DMS153 (cell line): ENCODE data around the gene TMPRSS6.

ENCODE experiments used
- DNase-seq: peaks from one replicate; lab custom pipeline; 2025; lab: John Stamatoyannopoulos, UW

The TMPRSS6 gene

GRCh38 chr22:37065961-37066360, 43.6 kb downstream of the TMPRSS6 start:
- no peak for DNase-seq

DNA sequence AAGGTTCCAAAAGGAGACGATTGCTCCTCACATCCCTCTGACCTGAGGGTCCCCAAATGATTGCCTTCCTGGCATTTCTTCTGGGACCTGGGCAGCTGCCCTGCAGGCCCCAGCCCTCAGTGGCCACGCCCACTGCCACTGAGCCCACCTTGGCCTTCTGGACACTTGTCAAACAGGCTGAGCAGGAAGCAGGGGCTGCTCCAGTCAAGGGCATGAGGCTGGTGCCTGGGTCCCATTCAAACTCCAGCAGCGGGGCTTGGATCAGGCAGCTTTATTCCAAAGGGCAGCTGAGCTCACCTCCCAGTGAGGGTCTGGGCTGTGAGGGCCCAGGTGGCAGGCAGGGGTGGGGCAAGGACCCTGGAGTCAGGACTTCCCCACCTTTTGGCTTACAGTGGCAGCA, 44.3 kb downstream of the TMPRSS6 start:
- DNase-seq, result no peak

- no peak for DNase-seq
Observed at GRCh38 chr22:37064553-37064952, 45.0 kb downstream of the TMPRSS6 start.

- DNase-seq, result peak; percentile 69
Observed at GRCh38 chr22:37063431-37064420, 45.8 kb downstream of the TMPRSS6 start.

GRCh38 chr22:37062702-37063381, 46.7 kb downstream of the TMPRSS6 start:
- DNase-seq, result no peak

DNA sequence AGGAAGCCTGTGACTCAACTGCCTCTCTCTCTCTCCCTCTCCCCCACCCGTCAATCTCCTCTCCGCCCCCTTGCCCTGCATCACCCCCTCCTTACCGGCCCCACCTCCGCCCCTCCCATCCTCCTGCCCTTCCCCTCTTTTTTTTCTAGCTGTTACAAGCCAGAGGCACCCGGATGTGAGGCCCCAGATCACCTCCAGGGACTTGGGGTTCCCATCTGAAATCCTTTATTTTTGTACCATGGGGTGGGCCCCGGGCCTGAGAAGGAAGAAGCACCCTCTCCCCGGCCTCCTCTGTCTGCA, 47.2 kb downstream of the TMPRSS6 start:
- DNase-seq, result no peak

GRCh38 chr22:37061611-37062375, 47.7 kb downstream of the TMPRSS6 start:
- no peak for DNase-seq

- DNase-seq, result no peak
Observed at GRCh38 chr22:37060801-37061610, 48.5 kb downstream of the TMPRSS6 start.

- no peak for DNase-seq
Observed at GRCh38 chr22:37059876-37060449, 49.5 kb downstream of the TMPRSS6 start.

DNA sequence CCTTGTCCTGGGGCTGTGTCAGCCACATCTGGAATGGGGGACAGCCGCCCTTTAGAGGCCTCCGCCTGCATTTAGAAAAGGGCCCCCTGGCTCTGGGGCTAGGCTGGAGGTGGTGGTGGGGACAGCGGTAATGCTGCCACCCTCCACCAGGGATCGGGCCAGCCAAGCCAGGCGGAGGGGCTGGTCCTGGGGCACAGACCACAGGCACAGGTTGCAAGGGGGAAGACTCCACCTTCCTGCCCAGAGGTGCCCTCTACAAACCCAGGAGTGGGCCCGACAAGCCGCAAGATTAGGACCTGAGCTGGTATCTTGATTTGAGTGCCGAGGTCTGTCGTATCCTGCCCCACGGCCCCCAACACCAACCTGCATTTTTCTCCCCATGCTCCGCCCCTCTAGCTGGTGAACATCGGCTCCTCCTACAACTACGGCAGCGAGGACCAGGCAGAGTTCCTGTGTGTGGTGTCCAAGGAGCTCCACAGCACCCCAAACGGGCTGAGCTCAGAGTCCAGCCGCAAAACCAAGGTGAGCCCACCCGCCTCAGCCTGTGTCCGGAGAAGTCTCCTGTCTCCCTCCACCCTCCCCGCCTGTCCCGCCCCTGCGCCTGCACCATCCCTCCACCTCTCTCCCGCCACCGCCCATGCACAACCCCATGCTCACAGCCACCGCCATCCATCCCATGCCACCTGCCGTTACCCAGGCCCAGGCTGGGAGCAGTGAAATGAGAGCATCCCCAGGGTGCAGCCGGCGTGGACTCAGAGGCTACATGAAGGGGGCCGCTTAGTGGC, 50.4 kb downstream of the TMPRSS6 start:
- no peak for DNase-seq

DNA sequence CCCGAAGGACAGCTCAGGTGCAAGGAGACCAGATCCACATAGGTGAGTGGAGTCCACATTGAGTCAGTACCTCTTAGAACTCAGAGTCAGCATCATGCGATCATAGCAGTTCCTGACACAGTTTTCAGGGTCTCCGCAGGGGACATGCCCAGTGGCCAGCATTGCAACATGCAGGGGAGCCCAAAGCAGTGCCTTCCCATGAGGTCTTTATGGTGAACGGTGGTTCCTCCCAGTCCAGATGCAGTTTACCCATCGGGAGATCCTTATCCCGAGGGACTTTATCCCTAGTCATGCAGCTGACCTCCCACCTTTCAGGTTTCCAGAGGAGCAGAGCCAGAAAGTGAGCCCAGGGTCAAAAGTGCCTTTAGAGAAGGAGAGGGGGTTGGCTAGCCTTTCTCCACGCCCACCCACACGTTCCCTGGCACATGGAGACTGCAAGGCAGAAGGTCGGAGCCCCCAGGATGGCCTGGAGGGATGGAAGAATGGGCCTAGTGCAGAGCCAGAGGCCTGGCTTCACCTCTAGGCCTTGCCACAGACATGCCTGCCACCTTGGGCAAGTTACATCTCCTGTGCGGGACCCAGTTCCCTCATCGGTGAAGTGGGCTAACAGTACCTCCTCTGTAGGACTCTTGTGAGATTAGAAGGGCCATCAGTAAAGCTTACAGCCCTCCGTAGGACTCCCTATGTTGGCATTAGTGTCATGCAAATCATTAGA, 51.6 kb downstream of the TMPRSS6 start:
- DNase-seq, result no peak

DNA sequence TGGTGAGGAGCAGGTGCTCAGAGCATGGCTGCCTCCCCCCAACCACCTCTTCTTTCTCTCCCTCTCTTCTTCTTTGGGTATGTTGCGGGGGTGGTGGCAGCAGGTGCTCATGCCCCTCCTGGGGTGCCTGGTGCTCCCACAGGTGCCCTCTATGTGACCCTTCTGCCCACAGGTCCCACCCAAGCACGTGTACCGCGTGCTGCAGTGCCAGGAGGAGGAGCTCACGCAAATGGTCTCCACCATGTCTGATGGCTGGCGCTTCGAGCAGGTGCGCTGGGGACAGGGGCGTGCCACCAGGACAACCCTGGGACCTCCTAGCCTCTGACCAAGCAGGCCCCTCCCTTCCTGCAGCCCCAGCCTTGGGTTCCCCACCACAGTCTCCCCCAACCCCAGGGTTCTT, 52.3 kb downstream of the TMPRSS6 start:
- DNase-seq, result no peak

GRCh38 chr22:37056246-37056645, 53.3 kb downstream of the TMPRSS6 start:
- no peak for DNase-seq

DNA sequence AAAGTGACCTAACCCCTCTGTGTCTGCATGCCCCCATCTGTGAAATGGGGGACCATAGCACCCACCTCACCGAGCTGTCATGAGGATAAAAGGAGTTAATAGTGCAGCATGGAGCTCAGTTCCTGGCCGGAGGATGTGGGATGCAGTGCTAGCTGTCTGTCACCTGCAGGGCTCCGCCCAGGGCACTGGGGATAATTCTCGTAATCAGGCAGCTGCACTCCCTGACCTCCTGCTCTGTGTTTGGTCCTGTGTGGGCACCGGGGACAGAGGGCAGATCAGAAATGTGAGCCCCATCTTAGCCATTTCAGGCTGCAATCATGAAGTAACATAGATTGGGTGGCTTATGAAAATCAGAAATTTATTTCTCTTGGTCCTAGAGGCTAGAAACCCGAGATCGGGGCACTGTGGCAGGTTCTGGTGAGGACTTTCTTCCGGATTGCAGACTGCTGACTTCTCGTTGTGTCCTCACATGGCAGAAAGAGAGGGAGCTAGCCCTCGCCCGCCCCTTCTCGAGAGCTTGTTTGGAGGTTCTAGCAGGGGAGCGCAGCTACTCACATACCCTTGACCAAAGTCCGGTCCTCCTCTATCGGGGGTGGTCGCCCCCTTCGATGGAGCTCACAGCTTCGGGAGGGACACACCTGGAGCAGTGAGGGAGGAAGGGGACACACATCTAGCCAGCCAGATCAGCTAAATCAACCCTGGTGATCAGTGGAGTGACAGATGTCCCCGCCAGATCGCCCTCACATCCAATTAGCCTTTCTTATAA, 54.7 kb downstream of the TMPRSS6 start:
- DNase-seq, result no peak

DNA sequence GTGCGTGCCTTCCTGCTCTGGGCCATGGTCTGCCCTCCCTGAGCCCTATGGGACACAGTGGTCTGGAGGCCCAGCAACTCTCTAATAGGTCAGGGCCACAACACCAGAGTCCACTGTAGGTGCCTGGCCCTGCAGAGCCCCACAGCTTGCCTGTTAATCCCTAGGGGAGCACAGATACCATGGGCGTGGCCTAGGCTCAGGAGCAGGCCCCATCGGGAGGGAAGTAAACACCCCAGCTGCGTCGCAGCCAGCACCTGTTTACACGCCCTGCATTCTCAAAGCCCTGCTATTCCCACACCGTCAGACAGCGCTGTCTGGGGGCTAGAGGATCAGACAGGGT, 55.5 kb downstream of the TMPRSS6 start:
- DNase-seq, result peak; percentile 70

DNA sequence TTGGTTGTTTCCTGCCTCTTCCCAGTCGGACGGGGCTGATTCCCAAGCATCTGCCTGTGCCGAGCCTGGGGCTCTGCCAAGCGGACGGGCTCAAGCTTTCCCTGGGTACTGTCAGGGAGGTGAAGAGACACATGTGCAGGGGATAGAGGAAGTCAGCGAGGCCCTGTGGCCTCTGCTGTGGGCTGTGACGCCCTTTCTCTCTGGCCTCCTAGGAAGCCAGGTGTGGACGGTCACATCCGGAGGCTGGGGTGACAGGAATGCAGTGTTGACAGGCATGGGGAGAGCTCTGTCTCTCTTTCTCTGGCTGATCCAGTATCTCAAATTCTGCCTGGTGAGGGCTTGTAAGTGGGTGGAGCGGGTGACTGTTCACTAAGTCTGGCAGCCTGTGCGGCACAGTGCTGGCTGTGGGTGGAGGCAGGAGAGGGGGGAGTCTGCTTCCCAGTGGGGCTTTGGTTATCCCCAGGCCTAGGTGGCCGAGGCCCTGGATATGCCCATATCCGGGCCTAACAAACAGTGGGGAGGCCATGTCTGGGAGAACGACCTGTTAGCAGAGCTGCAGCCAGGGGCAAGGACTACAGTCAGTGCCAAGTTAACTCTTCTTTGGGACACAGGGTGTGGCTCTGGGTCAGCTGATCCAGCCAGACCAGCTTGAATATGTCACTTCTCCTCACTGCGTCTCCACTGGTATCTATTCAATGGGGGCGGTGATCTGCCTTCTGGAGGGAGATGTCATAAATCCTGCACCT, 56.0 kb downstream of the TMPRSS6 start:
- DNase-seq, result no peak

- no peak for DNase-seq
Observed at GRCh38 chr22:37052386-37053309, 56.9 kb downstream of the TMPRSS6 start.
